ENCODE data around the gene ERBB4.
A peak's percentile ranks its signal among the peaks of the same experiment; 100 is the strongest.

Gene ERBB4

DNA sequence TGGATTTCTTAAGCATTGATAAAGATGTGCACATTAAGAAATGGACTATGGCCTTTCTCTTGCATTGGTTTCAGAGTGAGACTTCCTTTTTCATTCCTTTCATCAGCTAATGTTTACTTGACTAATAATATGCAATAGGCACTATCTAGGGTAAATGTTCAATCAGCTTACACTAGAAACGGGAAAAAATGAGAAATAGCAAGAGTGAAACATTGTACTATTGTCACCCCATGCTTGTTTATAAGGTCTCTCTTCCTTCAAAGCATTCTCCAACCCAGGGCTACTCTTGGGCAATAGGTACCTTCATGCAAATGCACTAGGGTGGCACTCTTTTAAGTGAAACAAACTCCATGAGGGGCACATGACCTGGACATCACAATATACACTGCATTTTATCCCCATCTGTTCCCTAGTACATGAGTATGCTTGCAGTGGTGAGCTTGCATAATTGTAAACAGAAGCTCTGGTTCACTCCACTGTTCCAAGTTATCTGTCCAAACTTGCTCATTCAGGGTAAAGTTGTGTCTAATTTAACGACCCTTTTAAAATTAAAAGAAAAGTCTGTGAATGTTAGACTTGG is 402.3 kb downstream of the ERBB4 start:
- H3K36me3 ChIP-seq (ENCODE audit: control insufficient read depth, insufficient read depth, low read length) = no peaks in the 10 kb centered on the region
- no peaks in the 10 kb centered on the region for H3K4me1 ChIP-seq (ENCODE audit: control insufficient read depth, insufficient read depth, low read length)
- no CpG with 5 or more reads among the region's 2 CpGs for WGBS (ENCODE audit: insufficient coverage, insufficient read length)
- no peaks in the 10 kb centered on the region for H3K9me3 ChIP-seq (ENCODE audit: control insufficient read depth, insufficient read depth, low read length)
- H3K27ac ChIP-seq (ENCODE audit: low read length) = no peak overlapping the region
- H3K27me3 ChIP-seq (ENCODE audit: control insufficient read depth, insufficient read depth, low read length) = no peaks in the 10 kb centered on the region
- DNase-seq (ENCODE audit: low read depth, low spot score) = no peak
- no peak overlapping the region for H3K4me3 ChIP-seq (ENCODE audit: low read length)

DNA sequence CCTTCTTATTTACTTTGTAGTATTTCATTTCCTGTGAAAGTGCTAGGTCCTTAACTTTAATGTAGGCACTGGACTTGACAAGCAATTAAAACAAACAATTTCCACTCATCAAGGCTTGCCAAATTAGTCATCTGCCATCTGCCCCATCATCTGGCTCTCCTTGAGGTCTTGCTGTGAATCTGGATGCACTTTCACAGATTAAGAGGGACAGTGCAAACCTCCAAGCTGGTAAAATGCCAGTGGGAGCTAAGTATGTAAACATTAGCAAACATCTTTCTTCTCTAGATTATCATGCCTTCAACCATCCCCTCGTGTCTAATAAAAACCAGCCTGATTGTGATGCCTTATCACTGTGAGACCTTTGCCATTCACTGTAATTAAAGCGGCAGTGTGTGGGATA is 402.9 kb downstream of the ERBB4 start:
- Histone ChIP-seq H3K27ac (ENCODE audit: low read length) (no peak overlapping the region), H3K36me3 (ENCODE audit: control insufficient read depth, insufficient read depth, low read length) (no peaks in the 10 kb centered on the region), H3K4me1 (ENCODE audit: control insufficient read depth, insufficient read depth, low read length) (no peaks in the 10 kb centered on the region), H3K4me3 (ENCODE audit: low read length) (no peak overlapping the region), H3K9me3 (ENCODE audit: control insufficient read depth, insufficient read depth, low read length) (no peaks in the 10 kb centered on the region), H3K27me3 (ENCODE audit: control insufficient read depth, insufficient read depth, low read length) (no peaks in the 10 kb centered on the region)
- DNase-seq (ENCODE audit: low read depth, low spot score) = no peak
- no CpG with 5 or more reads among the region's 2 CpGs for WGBS (ENCODE audit: insufficient coverage, insufficient read length)

DNA sequence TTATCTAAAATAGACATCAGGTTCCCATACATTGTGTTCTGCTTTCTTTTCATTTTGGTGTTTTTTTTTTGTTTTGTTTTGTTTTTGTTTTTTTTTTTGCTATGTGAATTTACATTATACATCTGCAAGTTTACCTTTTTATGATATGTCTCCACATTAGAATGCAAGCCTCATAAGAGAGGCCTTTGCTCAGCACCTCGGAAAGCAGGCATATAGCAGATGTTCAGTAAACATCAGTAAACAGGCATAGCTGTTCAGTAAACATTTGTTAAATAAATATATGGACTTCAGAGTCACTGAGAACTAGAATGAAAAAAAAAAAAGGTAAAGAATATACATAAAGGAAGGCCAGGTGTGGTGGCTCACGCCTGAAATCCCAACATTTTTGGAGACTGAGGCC is 405.3 kb downstream of the ERBB4 start:
- no peak for DNase-seq (ENCODE audit: low read depth, low spot score)
- Histone ChIP-seq H3K4me3 (ENCODE audit: low read length) (no peak overlapping the region), H3K9me3 (ENCODE audit: control insufficient read depth, insufficient read depth, low read length) (no peaks in the 10 kb centered on the region), H3K4me1 (ENCODE audit: control insufficient read depth, insufficient read depth, low read length) (no peaks in the 10 kb centered on the region), H3K27me3 (ENCODE audit: control insufficient read depth, insufficient read depth, low read length) (no peaks in the 10 kb centered on the region), H3K36me3 (ENCODE audit: control insufficient read depth, insufficient read depth, low read length) (no peaks in the 10 kb centered on the region), H3K27ac (ENCODE audit: low read length) (no peak overlapping the region)
- no CpG with 5 or more reads among the region's 2 CpGs for WGBS (ENCODE audit: insufficient coverage, insufficient read length)

DNA sequence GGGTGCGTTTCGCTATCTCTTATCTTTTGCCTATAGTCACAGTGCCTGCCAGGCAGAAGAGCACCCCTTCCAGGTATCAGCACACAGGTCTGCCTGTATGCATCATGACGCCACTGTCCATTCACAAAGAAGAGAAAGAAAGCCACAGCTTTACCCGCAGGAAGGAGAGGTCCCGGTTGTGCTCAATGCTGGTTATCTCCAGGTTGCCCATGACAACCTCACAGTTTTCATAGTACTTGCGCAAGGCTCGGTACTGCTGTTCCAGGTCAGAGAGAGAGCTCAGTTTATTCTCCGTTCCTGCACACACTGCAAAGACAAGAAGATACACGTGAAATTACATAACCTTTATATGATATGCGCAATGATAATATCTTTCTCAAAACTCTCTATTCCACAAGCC is 414.0 kb downstream of the ERBB4 start:
- no peaks in the 10 kb centered on the region for H3K4me1 ChIP-seq (ENCODE audit: control insufficient read depth, insufficient read depth, low read length)
- no peak overlapping the region for H3K4me3 ChIP-seq (ENCODE audit: low read length)
- H3K9me3 ChIP-seq (ENCODE audit: control insufficient read depth, insufficient read depth, low read length) = no peaks in the 10 kb centered on the region
- H3K27ac ChIP-seq (ENCODE audit: low read length) = no peak overlapping the region
- no peaks in the 10 kb centered on the region for H3K27me3 ChIP-seq (ENCODE audit: control insufficient read depth, insufficient read depth, low read length)
- WGBS (ENCODE audit: insufficient coverage, insufficient read length) = 100% methylated on average over 1 of the region's 10 CpGs
- no peak for DNase-seq (ENCODE audit: low read depth, low spot score)
- no peaks in the 10 kb centered on the region for H3K36me3 ChIP-seq (ENCODE audit: control insufficient read depth, insufficient read depth, low read length)

- no peak for DNase-seq (ENCODE audit: low read depth, low spot score)
- H3K36me3 ChIP-seq (ENCODE audit: control insufficient read depth, insufficient read depth, low read length) = no peaks in the 10 kb centered on the region
- H3K4me3 ChIP-seq (ENCODE audit: low read length) = no peak overlapping the region
- no peaks in the 10 kb centered on the region for H3K27me3 ChIP-seq (ENCODE audit: control insufficient read depth, insufficient read depth, low read length)
- H3K9me3 ChIP-seq (ENCODE audit: control insufficient read depth, insufficient read depth, low read length) = no peaks in the 10 kb centered on the region
- H3K4me1 ChIP-seq (ENCODE audit: control insufficient read depth, insufficient read depth, low read length) = no peaks in the 10 kb centered on the region
- no CpG with 5 or more reads among the region's 2 CpGs for WGBS (ENCODE audit: insufficient coverage, insufficient read length)
- H3K27ac ChIP-seq (ENCODE audit: low read length) = no peak overlapping the region
These were observed 419.0 kb downstream of the ERBB4 start for GRCh38 chr2:212119591-212119990.

GRCh38 chr2:212117926-212118325 is 420.7 kb downstream of the ERBB4 start:
- DNase-seq (ENCODE audit: low read depth, low spot score) = no peak
- Histone ChIP-seq H3K4me3 (ENCODE audit: low read length) (no peak overlapping the region), H3K36me3 (ENCODE audit: control insufficient read depth, insufficient read depth, low read length) (no peaks in the 10 kb centered on the region), H3K9me3 (ENCODE audit: control insufficient read depth, insufficient read depth, low read length) (no peaks in the 10 kb centered on the region), H3K4me1 (ENCODE audit: control insufficient read depth, insufficient read depth, low read length) (no peaks in the 10 kb centered on the region), H3K27me3 (ENCODE audit: control insufficient read depth, insufficient read depth, low read length) (no peaks in the 10 kb centered on the region), H3K27ac (ENCODE audit: low read length) (no peak overlapping the region)
- no CpG with 5 or more reads among the region's 2 CpGs for WGBS (ENCODE audit: insufficient coverage, insufficient read length)

- WGBS (ENCODE audit: insufficient coverage, insufficient read length) = no CpG with 5 or more reads among the region's 1 CpG
- H3K4me3 ChIP-seq (ENCODE audit: low read length) = no peak overlapping the region
- no peaks in the 10 kb centered on the region for H3K36me3 ChIP-seq (ENCODE audit: control insufficient read depth, insufficient read depth, low read length)
- no peak for DNase-seq (ENCODE audit: low read depth, low spot score)
- no peaks in the 10 kb centered on the region for H3K27me3 ChIP-seq (ENCODE audit: control insufficient read depth, insufficient read depth, low read length)
- no peak overlapping the region for H3K27ac ChIP-seq (ENCODE audit: low read length)
- no peaks in the 10 kb centered on the region for H3K9me3 ChIP-seq (ENCODE audit: control insufficient read depth, insufficient read depth, low read length)
- no peaks in the 10 kb centered on the region for H3K4me1 ChIP-seq (ENCODE audit: control insufficient read depth, insufficient read depth, low read length)
These were observed 424.1 kb downstream of the ERBB4 start for GRCh38 chr2:212114489-212114888.

- Histone ChIP-seq H3K36me3 (ENCODE audit: control insufficient read depth, insufficient read depth, low read length) (no peaks in the 10 kb centered on the region), H3K4me1 (ENCODE audit: control insufficient read depth, insufficient read depth, low read length) (0 out of 2 replicates have a peak, but pooled peaks cover 1% of the 10 kb centered on the region), H3K27me3 (ENCODE audit: control insufficient read depth, insufficient read depth, low read length) (no peaks in the 10 kb centered on the region), H3K9me3 (ENCODE audit: control insufficient read depth, insufficient read depth, low read length) (no peaks in the 10 kb centered on the region), H3K4me3 (ENCODE audit: low read length) (no peak overlapping the region), H3K27ac (ENCODE audit: low read length) (no peak overlapping the region)
- WGBS (ENCODE audit: insufficient coverage, insufficient read length) = no CpG with 5 or more reads among the region's 3 CpGs
- no peak for DNase-seq (ENCODE audit: low read depth, low spot score)
These were observed 426.2 kb downstream of the ERBB4 start for GRCh38 chr2:212112401-212112800.

DNA sequence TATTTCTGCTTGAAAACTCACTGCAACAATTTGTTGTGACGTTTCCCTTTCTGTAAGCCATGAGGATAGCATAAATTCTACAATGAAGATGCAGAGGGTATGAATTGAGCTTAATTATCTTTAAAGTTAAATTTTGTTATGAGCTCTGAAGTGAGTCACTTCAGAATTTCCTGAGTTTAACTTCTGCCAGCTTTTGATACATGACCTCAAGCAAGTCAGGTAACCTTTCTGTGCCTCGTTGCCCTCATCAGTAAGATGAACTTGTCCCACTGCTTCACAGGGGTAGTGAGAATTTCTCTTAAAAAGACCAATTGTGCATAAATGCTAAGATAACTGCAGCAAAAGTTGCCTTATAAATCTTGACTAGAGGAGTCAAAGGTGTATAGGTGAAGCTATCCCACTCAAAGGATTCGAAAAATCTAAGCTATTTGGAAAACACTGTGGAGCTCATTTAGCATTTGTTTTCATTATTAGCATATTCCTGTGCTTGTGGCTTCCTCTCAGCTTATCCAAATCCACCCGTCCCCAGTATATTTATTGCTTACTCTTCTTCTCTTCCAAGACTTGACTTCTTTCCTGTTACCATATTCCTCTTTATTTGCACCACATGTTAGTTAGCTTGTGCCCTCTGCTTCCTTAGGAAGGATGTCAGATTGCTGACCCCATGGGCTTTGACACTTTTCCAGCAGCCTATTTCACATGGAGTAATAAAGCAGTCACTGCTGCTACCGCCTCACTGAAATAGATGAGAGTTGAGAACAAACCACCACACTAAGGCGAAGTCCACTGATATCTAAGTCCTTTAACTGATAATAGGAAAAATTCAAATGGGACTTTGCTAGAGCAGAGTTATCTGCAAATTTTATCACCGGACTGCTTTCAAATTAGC is 428.6 kb downstream of the ERBB4 start:
- Histone ChIP-seq H3K36me3 (ENCODE audit: control insufficient read depth, insufficient read depth, low read length) (no peaks in the 10 kb centered on the region), H3K4me1 (ENCODE audit: control insufficient read depth, insufficient read depth, low read length) (0 out of 2 replicates have a peak, but pooled peaks cover 1% of the 10 kb centered on the region), H3K9me3 (ENCODE audit: control insufficient read depth, insufficient read depth, low read length) (no peaks in the 10 kb centered on the region), H3K27me3 (ENCODE audit: control insufficient read depth, insufficient read depth, low read length) (no peaks in the 10 kb centered on the region), H3K27ac (ENCODE audit: low read length) (peak overlapping the region; percentile 30), H3K4me3 (ENCODE audit: low read length) (no peak overlapping the region)
- WGBS (ENCODE audit: insufficient coverage, insufficient read length) = no CpG with 5 or more reads among the region's 7 CpGs
- DNase-seq (ENCODE audit: low read depth, low spot score) = no peak

- H3K4me1 ChIP-seq (ENCODE audit: control insufficient read depth, insufficient read depth, low read length) = 0 out of 2 replicates have a peak, but pooled peaks cover 1% of the 10 kb centered on the region
- H3K9me3 ChIP-seq (ENCODE audit: control insufficient read depth, insufficient read depth, low read length) = no peaks in the 10 kb centered on the region
- no peaks in the 10 kb centered on the region for H3K36me3 ChIP-seq (ENCODE audit: control insufficient read depth, insufficient read depth, low read length)
- H3K4me3 ChIP-seq (ENCODE audit: low read length) = no peak overlapping the region
- no peaks in the 10 kb centered on the region for H3K27me3 ChIP-seq (ENCODE audit: control insufficient read depth, insufficient read depth, low read length)
- no peak for DNase-seq (ENCODE audit: low read depth, low spot score)
- no peak overlapping the region for H3K27ac ChIP-seq (ENCODE audit: low read length)
- WGBS (ENCODE audit: insufficient coverage, insufficient read length) = no CpG with 5 or more reads among the region's 1 CpG
These were observed 429.4 kb downstream of the ERBB4 start for GRCh38 chr2:212109217-212109616.
